ENCODE measurements around the gene ACACA. TPM values are rescaled to one million over a fixed set of nuclear protein-coding genes. Genes with fewer than 3 reads are reported as not detected.

The ACACA gene
- total and polyA plus RNA-seq, 2 experiments from 2014 or later, result 59.6 to 164 TPM

DNA sequence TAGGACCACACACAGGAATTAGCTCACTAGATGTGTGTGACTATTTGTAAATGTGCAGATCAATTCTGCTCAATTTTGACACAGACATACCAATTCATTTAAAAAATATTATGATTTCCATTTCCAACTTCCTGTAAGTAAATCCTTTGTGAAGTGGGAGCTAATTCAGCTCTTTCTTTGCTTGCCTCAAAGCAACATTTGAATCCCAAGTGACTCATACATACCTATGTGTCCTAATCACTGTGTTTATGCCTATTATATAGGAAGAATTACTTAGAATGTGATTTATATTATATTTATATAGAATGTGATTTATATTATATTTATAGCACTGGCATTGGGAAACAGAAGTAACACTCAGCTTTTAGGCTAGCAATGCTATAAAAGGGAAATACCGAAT is 226.7 kb downstream of the ACACA start:
- no peak for DNase-seq (ENCODE audit: low spot score)
- H3K27ac ChIP-seq (ENCODE audit: low read depth), result peak overlapping the region; percentile 29; the same call in 1 of the 2 replicates
- Mint-ChIP-seq H3K4me1 (no peaks in the 10 kb centered on the region), H3K4me3 (no peak overlapping the region), H3K27me3 (ENCODE audit: insufficient read depth, low read depth, poor library complexity) (peaks cover 2% of the 10 kb centered on the region), H3K9me3 (no peaks in the 10 kb centered on the region), H3K36me3 (ENCODE audit: low read depth) (peaks cover 34% of the 10 kb centered on the region; the same call in 2 of the 3 replicates), H3K27ac (no peak overlapping the region)
- no peaks in the 10 kb centered on the region for H3K4me1 ChIP-seq (ENCODE audit: insufficient read depth)
- no peak for TF ChIP-seq ZNF331 (CRISPR knock-in tag; IDR thresholded peaks at IDR 0.05; ENCODE audit: low read depth)
- no peaks in the 10 kb centered on the region for H3K27me3 ChIP-seq (ENCODE audit: insufficient read depth)
- no peak overlapping the region for H2AFZ ChIP-seq
- H3K36me3 ChIP-seq (ENCODE audit: insufficient read depth), result peaks cover 24% of the 10 kb centered on the region; the same call in 1 of the 2 replicates
- H3K4me3 ChIP-seq, result no peak overlapping the region
- no peaks in the 10 kb centered on the region for H4K20me1 ChIP-seq (replicated peaks; ENCODE audit: insufficient read depth)
- no peak for ATAC-seq
- no peak overlapping the region for H3K4me2 ChIP-seq
- H3K9me2 ChIP-seq (ENCODE audit: insufficient read depth), result no peaks in the 10 kb centered on the region
- H3F3A ChIP-seq (replicated peaks; ENCODE audit: low read depth), result peaks cover 6% of the 10 kb centered on the region; the same call in 1 of the 2 replicates
- no peaks in the 10 kb centered on the region for H3K79me2 ChIP-seq (replicated peaks; ENCODE audit: insufficient read depth)

DNA sequence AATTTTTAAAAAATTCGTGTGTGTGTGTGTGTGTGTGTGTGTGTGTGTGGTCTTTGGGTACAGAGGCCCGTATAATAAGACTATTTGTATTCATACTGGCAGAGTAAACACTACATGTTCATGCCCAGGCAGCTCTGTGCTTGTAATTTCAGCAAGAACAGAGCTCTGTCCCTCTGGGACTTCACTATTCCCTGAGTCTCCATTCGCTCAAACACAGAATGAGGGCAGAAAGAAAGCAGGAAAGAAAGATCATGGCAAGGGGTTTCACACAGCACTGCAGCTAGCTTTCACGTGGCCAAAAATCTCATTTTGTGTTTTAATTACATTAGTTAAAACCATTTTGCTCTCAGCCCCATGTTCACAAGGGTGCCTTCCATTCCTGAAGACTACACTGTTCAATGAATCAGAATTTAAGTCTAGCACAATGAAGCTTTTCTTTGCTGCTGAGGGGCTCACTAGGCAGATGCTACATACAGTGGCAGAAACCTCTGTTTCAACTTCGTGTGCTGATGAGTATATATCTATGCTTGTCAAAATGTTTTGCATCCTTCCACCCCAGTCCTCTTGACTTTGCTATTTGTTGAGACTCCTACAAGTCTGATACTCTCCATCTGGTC is 229.3 kb downstream of the ACACA start:
- ATAC-seq, result no peak
- TF ChIP-seq STAT1 (IDR thresholded peaks at IDR 0.05; ENCODE audit: unreplicated experiment) (no peak), NANOG (IDR thresholded peaks at IDR 0.05; ENCODE audit: borderline replicate concordance) (no peak), CREB1 (CRISPR knock-in tag; IDR thresholded peaks at IDR 0.05; ENCODE audit: low read depth) (no peak), ZNF331 (CRISPR knock-in tag; IDR thresholded peaks at IDR 0.05; ENCODE audit: low read depth) (no peak), JUNB (IDR thresholded peaks at IDR 0.05; ENCODE audit: unreplicated experiment) (no peak), EZH2 (IDR thresholded peaks at IDR 0.05; ENCODE audit: low read depth, unreplicated experiment) (no peak), POLR2AphosphoS5 (IDR thresholded peaks at IDR 0.05; ENCODE audit: low read depth) (no peak)
- TF ChIP-seq, protein P1, sequence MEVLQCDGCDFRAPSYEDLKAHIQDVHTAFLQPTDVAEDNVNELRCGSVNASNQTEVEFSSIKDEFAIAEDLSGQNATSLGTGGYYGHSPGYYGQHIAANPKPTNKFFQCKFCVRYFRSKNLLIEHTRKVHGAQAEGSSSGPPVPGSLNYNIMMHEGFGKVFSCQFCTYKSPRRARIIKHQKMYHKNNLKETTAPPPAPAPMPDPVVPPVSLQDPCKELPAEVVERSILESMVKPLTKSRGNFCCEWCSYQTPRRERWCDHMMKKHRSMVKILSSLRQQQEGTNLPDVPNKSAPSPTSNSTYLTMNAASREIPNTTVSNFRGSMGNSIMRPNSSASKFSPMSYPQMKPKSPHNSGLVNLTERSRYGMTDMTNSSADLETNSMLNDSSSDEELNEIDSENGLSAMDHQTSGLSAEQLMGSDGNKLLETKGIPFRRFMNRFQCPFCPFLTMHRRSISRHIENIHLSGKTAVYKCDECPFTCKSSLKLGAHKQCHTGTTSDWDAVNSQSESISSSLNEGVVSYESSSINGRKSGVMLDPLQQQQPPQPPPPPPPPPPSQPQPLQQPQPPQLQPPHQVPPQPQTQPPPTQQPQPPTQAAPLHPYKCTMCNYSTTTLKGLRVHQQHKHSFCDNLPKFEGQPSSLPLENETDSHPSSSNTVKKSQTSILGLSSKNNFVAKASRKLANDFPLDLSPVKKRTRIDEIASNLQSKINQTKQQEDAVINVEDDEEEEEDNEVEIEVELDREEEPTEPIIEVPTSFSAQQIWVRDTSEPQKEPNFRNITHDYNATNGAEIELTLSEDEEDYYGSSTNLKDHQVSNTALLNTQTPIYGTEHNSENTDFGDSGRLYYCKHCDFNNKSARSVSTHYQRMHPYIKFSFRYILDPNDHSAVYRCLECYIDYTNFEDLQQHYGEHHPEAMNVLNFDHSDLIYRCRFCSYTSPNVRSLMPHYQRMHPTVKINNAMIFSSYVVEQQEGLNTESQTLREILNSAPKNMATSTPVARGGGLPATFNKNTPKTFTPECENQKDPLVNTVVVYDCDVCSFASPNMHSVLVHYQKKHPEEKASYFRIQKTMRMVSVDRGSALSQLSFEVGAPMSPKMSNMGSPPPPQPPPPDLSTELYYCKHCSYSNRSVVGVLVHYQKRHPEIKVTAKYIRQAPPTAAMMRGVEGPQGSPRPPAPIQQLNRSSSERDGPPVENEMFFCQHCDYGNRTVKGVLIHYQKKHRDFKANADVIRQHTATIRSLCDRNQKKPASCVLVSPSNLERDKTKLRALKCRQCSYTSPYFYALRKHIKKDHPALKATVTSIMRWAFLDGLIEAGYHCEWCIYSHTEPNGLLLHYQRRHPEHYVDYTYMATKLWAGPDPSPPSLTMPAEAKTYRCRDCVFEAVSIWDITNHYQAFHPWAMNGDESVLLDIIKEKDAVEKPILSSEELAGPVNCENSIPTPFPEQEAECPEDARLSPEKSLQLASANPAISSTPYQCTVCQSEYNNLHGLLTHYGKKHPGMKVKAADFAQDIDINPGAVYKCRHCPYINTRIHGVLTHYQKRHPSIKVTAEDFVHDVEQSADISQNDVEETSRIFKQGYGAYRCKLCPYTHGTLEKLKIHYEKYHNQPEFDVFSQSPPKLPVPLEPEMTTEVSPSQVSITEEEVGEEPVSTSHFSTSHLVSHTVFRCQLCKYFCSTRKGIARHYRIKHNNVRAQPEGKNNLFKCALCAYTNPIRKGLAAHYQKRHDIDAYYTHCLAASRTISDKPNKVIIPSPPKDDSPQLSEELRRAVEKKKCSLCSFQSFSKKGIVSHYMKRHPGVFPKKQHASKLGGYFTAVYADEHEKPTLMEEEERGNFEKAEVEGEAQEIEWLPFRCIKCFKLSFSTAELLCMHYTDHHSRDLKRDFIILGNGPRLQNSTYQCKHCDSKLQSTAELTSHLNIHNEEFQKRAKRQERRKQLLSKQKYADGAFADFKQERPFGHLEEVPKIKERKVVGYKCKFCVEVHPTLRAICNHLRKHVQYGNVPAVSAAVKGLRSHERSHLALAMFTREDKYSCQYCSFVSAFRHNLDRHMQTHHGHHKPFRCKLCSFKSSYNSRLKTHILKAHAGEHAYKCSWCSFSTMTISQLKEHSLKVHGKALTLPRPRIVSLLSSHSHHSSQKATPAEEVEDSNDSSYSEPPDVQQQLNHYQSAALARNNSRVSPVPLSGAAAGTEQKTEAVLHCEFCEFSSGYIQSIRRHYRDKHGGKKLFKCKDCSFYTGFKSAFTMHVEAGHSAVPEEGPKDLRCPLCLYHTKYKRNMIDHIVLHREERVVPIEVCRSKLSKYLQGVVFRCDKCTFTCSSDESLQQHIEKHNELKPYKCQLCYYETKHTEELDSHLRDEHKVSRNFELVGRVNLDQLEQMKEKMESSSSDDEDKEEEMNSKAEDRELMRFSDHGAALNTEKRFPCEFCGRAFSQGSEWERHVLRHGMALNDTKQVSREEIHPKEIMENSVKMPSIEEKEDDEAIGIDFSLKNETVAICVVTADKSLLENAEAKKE (CRISPR knock-in tag; IDR thresholded peaks at IDR 0.05), result no peak
- TF ChIP-seq, protein P2, sequence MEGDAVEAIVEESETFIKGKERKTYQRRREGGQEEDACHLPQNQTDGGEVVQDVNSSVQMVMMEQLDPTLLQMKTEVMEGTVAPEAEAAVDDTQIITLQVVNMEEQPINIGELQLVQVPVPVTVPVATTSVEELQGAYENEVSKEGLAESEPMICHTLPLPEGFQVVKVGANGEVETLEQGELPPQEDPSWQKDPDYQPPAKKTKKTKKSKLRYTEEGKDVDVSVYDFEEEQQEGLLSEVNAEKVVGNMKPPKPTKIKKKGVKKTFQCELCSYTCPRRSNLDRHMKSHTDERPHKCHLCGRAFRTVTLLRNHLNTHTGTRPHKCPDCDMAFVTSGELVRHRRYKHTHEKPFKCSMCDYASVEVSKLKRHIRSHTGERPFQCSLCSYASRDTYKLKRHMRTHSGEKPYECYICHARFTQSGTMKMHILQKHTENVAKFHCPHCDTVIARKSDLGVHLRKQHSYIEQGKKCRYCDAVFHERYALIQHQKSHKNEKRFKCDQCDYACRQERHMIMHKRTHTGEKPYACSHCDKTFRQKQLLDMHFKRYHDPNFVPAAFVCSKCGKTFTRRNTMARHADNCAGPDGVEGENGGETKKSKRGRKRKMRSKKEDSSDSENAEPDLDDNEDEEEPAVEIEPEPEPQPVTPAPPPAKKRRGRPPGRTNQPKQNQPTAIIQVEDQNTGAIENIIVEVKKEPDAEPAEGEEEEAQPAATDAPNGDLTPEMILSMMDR (conservative IDR thresholded peaks at IDR 0.05; ENCODE audit: low read depth in 2 of 2), result no peak
- TF ChIP-seq, protein P3, sequence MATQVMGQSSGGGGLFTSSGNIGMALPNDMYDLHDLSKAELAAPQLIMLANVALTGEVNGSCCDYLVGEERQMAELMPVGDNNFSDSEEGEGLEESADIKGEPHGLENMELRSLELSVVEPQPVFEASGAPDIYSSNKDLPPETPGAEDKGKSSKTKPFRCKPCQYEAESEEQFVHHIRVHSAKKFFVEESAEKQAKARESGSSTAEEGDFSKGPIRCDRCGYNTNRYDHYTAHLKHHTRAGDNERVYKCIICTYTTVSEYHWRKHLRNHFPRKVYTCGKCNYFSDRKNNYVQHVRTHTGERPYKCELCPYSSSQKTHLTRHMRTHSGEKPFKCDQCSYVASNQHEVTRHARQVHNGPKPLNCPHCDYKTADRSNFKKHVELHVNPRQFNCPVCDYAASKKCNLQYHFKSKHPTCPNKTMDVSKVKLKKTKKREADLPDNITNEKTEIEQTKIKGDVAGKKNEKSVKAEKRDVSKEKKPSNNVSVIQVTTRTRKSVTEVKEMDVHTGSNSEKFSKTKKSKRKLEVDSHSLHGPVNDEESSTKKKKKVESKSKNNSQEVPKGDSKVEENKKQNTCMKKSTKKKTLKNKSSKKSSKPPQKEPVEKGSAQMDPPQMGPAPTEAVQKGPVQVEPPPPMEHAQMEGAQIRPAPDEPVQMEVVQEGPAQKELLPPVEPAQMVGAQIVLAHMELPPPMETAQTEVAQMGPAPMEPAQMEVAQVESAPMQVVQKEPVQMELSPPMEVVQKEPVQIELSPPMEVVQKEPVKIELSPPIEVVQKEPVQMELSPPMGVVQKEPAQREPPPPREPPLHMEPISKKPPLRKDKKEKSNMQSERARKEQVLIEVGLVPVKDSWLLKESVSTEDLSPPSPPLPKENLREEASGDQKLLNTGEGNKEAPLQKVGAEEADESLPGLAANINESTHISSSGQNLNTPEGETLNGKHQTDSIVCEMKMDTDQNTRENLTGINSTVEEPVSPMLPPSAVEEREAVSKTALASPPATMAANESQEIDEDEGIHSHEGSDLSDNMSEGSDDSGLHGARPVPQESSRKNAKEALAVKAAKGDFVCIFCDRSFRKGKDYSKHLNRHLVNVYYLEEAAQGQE (IDR thresholded peaks at IDR 0.05; ENCODE audit: unreplicated experiment), result no peak

More for the DNA sequence above, 229.3 kb downstream of the ACACA start:
- H3K27ac Mint-ChIP-seq, result no peak overlapping the region
- no peak overlapping the region for H3K4me3 Mint-ChIP-seq
- no peaks in the 10 kb centered on the region for H3K79me2 ChIP-seq (replicated peaks; ENCODE audit: insufficient read depth)
- peak overlapping the region; percentile 42; the same call in 1 of the 2 replicates for H3K27ac ChIP-seq (ENCODE audit: low read depth)
- no peaks in the 10 kb centered on the region for H3K9me3 Mint-ChIP-seq
- H4K20me1 ChIP-seq (replicated peaks; ENCODE audit: insufficient read depth), result no peaks in the 10 kb centered on the region
- peaks cover 27% of the 10 kb centered on the region; the same call in 2 of the 3 replicates for H3K36me3 Mint-ChIP-seq (ENCODE audit: low read depth)
- H3K27me3 ChIP-seq (ENCODE audit: insufficient read depth), result no peaks in the 10 kb centered on the region
- peaks cover 15% of the 10 kb centered on the region for H3K4me1 Mint-ChIP-seq
- H2AFZ ChIP-seq, result no peak overlapping the region
- H3K4me3 ChIP-seq, result no peak overlapping the region
- DNase-seq (ENCODE audit: low spot score), result no peak
- peaks cover 2% of the 10 kb centered on the region for H3K27me3 Mint-ChIP-seq (ENCODE audit: insufficient read depth, low read depth, poor library complexity)
- no peak overlapping the region for H3K4me2 ChIP-seq
- H3K4me1 ChIP-seq (ENCODE audit: insufficient read depth), result peaks cover 13% of the 10 kb centered on the region
- H3F3A ChIP-seq (replicated peaks; ENCODE audit: low read depth), result peaks cover 6% of the 10 kb centered on the region; the same call in 1 of the 2 replicates
- H3K9me2 ChIP-seq (ENCODE audit: insufficient read depth), result no peaks in the 10 kb centered on the region
- H3K36me3 ChIP-seq (ENCODE audit: insufficient read depth), result peaks cover 24% of the 10 kb centered on the region; the same call in 1 of the 2 replicates

Measured in GM23338 (cell line).